ENCODE results near the gene TMEM30A.

Gene TMEM30A

GRCh38 chr6:75204959-75205775, 79.4 kb downstream of the TMEM30A start:
- no peak for DNase-seq (ENCODE audit: low read depth, low spot score)
- ChIA-PET POLR2A (interaction anchor here (0.6 to 2.2 kb wide), 17 partner anchors 22 to 1378 kb away, joined by 3 to 14 read pairs (median 3); no protein-coding TSS in a partner anchor), CTCF (interaction anchor here (0.6 to 11.9 kb wide), 15 partner anchors 13 to 1464 kb away, joined by 3 to 328 read pairs (median 4); no protein-coding TSS in a partner anchor)
- H3K4me3 ChIP-seq (ENCODE audit: low read depth, low read length): peak overlapping the region; percentile 100
- no peak for TF ChIP-seq CTCF (IDR thresholded peaks at IDR 0.05; ENCODE audit: insufficient read depth, low read length, missing control alignments)

GRCh38 chr6:75204217-75204958, 80.2 kb downstream of the TMEM30A start:
- peak; percentile 76 for DNase-seq (ENCODE audit: low read depth, low spot score)
- H3K4me3 ChIP-seq (ENCODE audit: low read depth, low read length): peak overlapping the region; percentile 100
- POLR2A ChIA-PET: interaction anchor here (0.6 to 2.2 kb wide), 9 partner anchors 23 to 981 kb away, joined by 3 to 14 read pairs (median 4); no protein-coding TSS in a partner anchor
- CTCF ChIA-PET: interaction anchor here (0.6 to 11.9 kb wide), 30 partner anchors 12 to 1471 kb away, joined by 3 to 328 read pairs (median 3); no protein-coding TSS in a partner anchor
- TF ChIP-seq CTCF (IDR thresholded peaks at IDR 0.05; ENCODE audit: insufficient read depth, low read length, missing control alignments): peak; percentile 69

GRCh38 chr6:75203721-75204120, 80.9 kb downstream of the TMEM30A start:
- H3K4me3 ChIP-seq (ENCODE audit: low read depth, low read length): peak overlapping the region; percentile 100
- ChIA-PET CTCF (interaction anchor here (0.7 to 11.9 kb wide), 30 partner anchors 12 to 1471 kb away, joined by 3 to 328 read pairs (median 3); no protein-coding TSS in a partner anchor), POLR2A (interaction anchor here (0.6 to 1.3 kb wide), 2 partner anchors 468 to 981 kb away, joined by 3 to 4 read pairs; no protein-coding TSS in a partner anchor)
- no peak for TF ChIP-seq CTCF (IDR thresholded peaks at IDR 0.05; ENCODE audit: insufficient read depth, low read length, missing control alignments)
- DNase-seq (ENCODE audit: low read depth, low spot score): no peak

Data from AG04449 (cell line).